WI38 (cell line): ENCODE results near the gene CENPX.

Experiments used
- H3K4me3 ChIP-seq: 2 replicates; pipeline ENCODE4 v1.5.1; 2011; ENCODE audit warnings: low read depth, mild to moderate bottlenecking, control low read depth, low read length
- TF ChIP-seq, protein P1 (sequence below): IDR thresholded peaks from 2 replicates; pipeline ENCODE4 v1.5.1; 2012; ENCODE audit warnings: low read depth, mild to moderate bottlenecking, control low read depth, low read length

Gene CENPX

DNA sequence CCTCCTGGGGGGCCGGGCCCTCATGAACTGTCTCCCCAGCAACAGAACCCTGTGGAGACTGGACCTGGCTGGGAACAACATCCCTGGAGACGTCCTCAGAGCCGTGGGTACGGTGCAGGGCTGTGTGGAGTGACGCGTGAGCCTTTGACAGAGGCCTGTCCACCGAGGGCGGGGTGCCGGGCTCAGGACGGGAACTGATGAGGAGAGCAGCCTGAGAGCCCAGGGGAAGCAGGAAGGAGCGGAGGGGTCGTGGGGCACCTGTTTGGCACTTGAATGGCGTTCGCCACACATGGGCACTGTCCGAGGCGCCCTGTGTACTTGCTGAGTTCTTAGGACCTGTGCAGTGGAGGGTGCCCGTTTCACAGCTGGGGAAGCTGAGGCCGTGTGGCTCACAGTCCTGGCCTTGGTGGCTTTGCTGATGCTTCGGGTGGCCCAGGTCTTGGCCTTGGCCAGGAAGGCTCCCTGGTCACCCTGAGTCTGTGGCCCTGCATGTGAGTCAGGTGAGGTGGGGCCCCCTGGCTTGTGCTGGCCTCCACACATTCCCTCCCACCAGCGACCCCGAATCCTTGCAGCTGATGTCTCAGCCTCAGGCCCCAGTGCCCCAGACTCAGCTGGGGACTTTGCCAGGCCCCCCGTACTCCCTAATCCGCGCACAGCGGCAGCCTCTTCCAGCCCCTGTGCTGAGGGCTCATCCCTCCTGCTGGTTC lies 2.9 kb upstream of the CENPX start:
- TF ChIP-seq, protein P1, sequence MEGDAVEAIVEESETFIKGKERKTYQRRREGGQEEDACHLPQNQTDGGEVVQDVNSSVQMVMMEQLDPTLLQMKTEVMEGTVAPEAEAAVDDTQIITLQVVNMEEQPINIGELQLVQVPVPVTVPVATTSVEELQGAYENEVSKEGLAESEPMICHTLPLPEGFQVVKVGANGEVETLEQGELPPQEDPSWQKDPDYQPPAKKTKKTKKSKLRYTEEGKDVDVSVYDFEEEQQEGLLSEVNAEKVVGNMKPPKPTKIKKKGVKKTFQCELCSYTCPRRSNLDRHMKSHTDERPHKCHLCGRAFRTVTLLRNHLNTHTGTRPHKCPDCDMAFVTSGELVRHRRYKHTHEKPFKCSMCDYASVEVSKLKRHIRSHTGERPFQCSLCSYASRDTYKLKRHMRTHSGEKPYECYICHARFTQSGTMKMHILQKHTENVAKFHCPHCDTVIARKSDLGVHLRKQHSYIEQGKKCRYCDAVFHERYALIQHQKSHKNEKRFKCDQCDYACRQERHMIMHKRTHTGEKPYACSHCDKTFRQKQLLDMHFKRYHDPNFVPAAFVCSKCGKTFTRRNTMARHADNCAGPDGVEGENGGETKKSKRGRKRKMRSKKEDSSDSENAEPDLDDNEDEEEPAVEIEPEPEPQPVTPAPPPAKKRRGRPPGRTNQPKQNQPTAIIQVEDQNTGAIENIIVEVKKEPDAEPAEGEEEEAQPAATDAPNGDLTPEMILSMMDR = no peak
- no peak overlapping the region for H3K4me3 ChIP-seq

DNA sequence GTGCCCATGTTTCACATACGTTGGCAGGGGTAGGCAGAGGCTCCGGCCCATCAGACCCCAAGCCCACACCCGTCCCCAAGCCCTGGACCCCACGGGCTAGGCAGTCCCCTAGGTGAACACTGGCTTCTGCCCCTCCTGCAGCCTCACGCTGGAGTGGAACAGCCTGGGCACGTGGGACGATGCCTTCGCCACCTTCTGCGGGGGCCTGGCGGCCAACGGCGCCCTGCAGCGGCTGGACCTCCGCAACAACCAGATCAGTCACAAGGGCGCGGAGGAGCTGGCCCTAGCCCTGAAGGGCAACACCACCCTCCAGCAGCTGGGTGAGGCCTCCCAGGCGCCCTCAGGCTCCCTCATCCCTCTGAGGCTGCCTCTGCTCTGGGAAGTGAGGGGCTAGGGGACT lies 2.2 kb upstream of the CENPX start:
- TF ChIP-seq, protein P1 = no peak
- H3K4me3 ChIP-seq = no peak overlapping the region

- peak overlapping the region; percentile 72 for H3K4me3 ChIP-seq
- TF ChIP-seq, protein P1 = no peak
Measured at GRCh38 chr17:82023447-82024241, 966 bp upstream of the CENPX start.

- TF ChIP-seq, protein P1 = no peak
- peak within 1 kb of the TSS; percentile 85 for H3K4me3 ChIP-seq
Measured at GRCh38 chr17:82022981-82023446, 336 bp upstream of the CENPX start, which contains the start of gene LRRC45. Gene LRRC45, plus strand, starts transcription at chr17:82023305. Its CDS starts 339 bp downstream, at chr17:82023644.

- H3K4me3 ChIP-seq = peak overlapping the region; percentile 85
- TF ChIP-seq, protein P1 = no peak
Measured at GRCh38 chr17:82021900-82022309, 773 bp downstream of the CENPX start.

DNA sequence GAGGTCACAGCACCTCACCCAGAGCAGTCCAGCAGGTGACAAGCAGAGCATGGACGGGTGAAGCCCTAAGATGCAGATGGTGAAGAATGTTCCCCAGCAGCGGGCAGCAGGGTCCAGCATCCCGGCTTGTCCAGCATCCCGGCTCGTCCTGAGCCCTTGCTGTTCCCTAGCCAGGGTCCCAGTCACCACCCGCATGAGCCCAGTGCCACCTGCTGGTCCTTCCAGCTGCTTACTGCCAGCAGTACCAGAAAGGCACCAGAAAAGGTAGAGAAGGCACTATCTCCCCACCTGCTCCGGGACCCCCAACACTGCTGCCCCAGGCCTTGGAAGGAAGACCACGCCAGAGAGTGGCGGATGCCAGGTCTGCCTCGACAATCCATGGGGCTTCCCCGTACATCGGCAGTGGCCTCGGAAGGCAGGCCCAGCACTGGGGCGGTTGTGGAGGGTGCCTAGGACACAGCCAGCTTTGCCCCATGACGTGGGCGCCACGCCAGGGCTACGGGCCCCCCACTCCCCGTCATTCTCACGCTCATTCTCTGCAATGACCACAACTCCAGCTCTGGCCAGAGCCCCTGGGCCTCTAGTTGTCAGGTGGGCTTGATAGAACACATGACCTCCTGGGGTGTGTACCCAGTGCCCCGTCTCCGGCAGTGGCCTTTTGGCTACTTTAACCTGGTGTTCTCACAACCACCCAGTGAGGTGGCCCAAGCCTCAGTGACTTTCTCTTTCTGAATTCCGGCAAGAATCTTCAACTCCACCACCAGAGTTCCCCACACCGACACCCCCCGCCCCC lies 1.4 kb downstream of the CENPX start:
- TF ChIP-seq, protein P1 = peak; percentile 77; the same call in 1 of the 2 replicates
- H3K4me3 ChIP-seq = peak overlapping the region; percentile 85
